Suprapubic skin (tissue), 4 donors: ENCODE measurements around the gene ABI3BP. TPM values are rescaled to one million over a fixed set of nuclear protein-coding genes. Genes with fewer than 3 reads are reported as not detected.

ENCODE experiments used
- DNase-seq, 2 donors: peaks; one replicate each; pipeline ENCODE4 v3.0.0-alpha.2; 2019; ENCODE audit warnings: low spot score in 2 of 2
- H3K27ac ChIP-seq: fragments of 200-600 bp; sonication (generic); one replicate; pipeline ENCODE4 v1.5.1; 2019
- H3K27me3 ChIP-seq: fragments of 200-600 bp; sonication (generic); one replicate; pipeline ENCODE4 v1.5.1; 2019
- H3K36me3 ChIP-seq: fragments of 200-600 bp; sonication (generic); one replicate; pipeline ENCODE4 v1.5.1; 2019
- H3K4me1 ChIP-seq: fragments of 200-600 bp; sonication (generic); one replicate; pipeline ENCODE4 v1.5.1; 2019
- H3K4me3 ChIP-seq: fragments of 200-600 bp; sonication (generic); one replicate; pipeline ENCODE4 v1.5.1; 2019; ENCODE audit warnings: mild to moderate bottlenecking
- H3K9me3 ChIP-seq: fragments of 200-600 bp; sonication (generic); one replicate; pipeline ENCODE4 v1.5.1; 2019
- CTCF ChIP-seq, 2 donors: fragments of 200-600 bp in 1 of 2; fragments of 450-650 bp in 1 of 2; sonication (generic) in 1 of 2; IDR thresholded peaks; one replicate each; pipeline ENCODE4 v1.5.1; 2016 to 2019; ENCODE audit warnings: antibody characterized with exemption in 2 of 2, mild to moderate bottlenecking in 1 of 2, moderate library complexity in 1 of 2
- EP300 ChIP-seq: sonication (generic); formaldehyde crosslinking; IDR thresholded peaks from one replicate; pipeline ENCODE4 v1.6.1; 2017; ENCODE audit warnings: antibody characterized with exemption
- POLR2A ChIP-seq, 2 donors: fragments of 450-650 bp; IDR thresholded peaks; one replicate each; pipeline ENCODE4 v1.6.1; 2017; ENCODE audit warnings: antibody characterized with exemption in 2 of 2, mild to moderate bottlenecking in 2 of 2, moderate library complexity in 2 of 2
- POLR2AphosphoS5 ChIP-seq, 3 donors: sonication (generic); formaldehyde crosslinking; IDR thresholded peaks; one replicate each; pipeline ENCODE4 v1.6.1; 2017; ENCODE audit warnings: antibody characterized with exemption in 3 of 3
- WGBS: methylation state at CpG from one replicate; pipeline ENCODE4 v1.1.5; 2018; 5-methylcytosine and 5-hydroxymethylcytosine counted together
- total RNA-seq, 4 donors: library from RNA; depleted of rRNA; stranded (reverse); fragments of >200 nt; gene quantifications; one replicate each; pipeline ENCODE4 v1.1.0, GENCODE V29; 2016

Gene ABI3BP
- total RNA-seq, 4 donors from 2014 or later: 20.6 to 54.4 (median 38.4) TPM

- Histone ChIP-seq H3K27ac (peak overlapping the region; percentile 47), H3K36me3 (no peaks in the 10 kb centered on the region), H3K9me3 (no peaks in the 10 kb centered on the region), H3K4me1 (peaks cover 17% of the 10 kb centered on the region), H3K4me3 (no peak overlapping the region), H3K27me3 (no peaks in the 10 kb centered on the region)
- TF ChIP-seq CTCF (IDR thresholded peaks at IDR 0.05) (no peak), POLR2A (IDR thresholded peaks at IDR 0.05) (no peak), POLR2AphosphoS5 (IDR thresholded peaks at IDR 0.05) (peak in 1 of 3 donors; percentile 20), EP300 (no peak)
- no peak for DNase-seq
- WGBS: 28% methylated on average over 1 of the region's 1 CpG
Measured at GRCh38 chr3:101036213-101036618, 43.0 kb upstream of the ABI3BP start.

GRCh38 chr3:101027286-101027685 lies 34.1 kb upstream of the ABI3BP start:
- no peaks in the 10 kb centered on the region for H3K9me3 ChIP-seq
- no peak for DNase-seq
- WGBS: 86% methylated on average over 5 of the region's 5 CpGs
- H3K4me3 ChIP-seq: no peak overlapping the region
- H3K4me1 ChIP-seq: no peaks in the 10 kb centered on the region
- H3K36me3 ChIP-seq: no peaks in the 10 kb centered on the region
- no peak overlapping the region for H3K27ac ChIP-seq
- no peak for TF ChIP-seq EP300
- no peak for TF ChIP-seq CTCF (IDR thresholded peaks at IDR 0.05)
- TF ChIP-seq POLR2AphosphoS5 (IDR thresholded peaks at IDR 0.05): no peak
- no peak for TF ChIP-seq POLR2A (IDR thresholded peaks at IDR 0.05)
- H3K27me3 ChIP-seq: no peaks in the 10 kb centered on the region

GRCh38 chr3:101026881-101027280 lies 33.7 kb upstream of the ABI3BP start:
- no peaks in the 10 kb centered on the region for H3K27me3 ChIP-seq
- no peaks in the 10 kb centered on the region for H3K4me1 ChIP-seq
- no peaks in the 10 kb centered on the region for H3K36me3 ChIP-seq
- DNase-seq: no peak
- no peak for TF ChIP-seq POLR2A (IDR thresholded peaks at IDR 0.05)
- TF ChIP-seq EP300: no peak
- no peak for TF ChIP-seq POLR2AphosphoS5 (IDR thresholded peaks at IDR 0.05)
- no peak for TF ChIP-seq CTCF (IDR thresholded peaks at IDR 0.05)
- no peaks in the 10 kb centered on the region for H3K9me3 ChIP-seq
- no peak overlapping the region for H3K27ac ChIP-seq
- WGBS: 76% methylated on average over 2 of the region's 2 CpGs
- no peak overlapping the region for H3K4me3 ChIP-seq

DNA sequence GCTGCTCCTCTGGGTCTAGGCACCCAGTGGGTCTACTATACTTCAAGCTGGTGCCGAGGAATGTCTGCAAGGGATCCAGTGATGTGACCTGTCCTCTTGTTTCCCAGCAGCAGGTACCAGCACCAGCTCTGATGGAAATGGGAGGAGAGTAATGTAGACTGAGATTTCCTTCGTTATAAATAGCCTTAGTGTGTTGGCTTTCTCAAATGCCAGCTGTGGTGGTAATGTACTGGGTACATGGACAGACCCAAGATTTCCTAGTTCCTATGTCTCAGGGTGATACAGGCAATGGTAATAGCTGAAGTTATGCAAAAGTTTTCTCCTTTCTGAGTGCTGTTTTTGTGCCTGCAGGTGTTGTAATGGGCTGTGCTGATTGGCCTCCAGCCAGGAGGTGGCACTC lies 33.0 kb upstream of the ABI3BP start:
- H3K36me3 ChIP-seq: no peaks in the 10 kb centered on the region
- WGBS: 61% methylated on average over 2 of the region's 2 CpGs

More for the DNA sequence above, 33.0 kb upstream of the ABI3BP start:
- H3K4me3 ChIP-seq: no peak overlapping the region
- DNase-seq: no peak
- no peaks in the 10 kb centered on the region for H3K9me3 ChIP-seq
- no peak overlapping the region for H3K27ac ChIP-seq
- no peaks in the 10 kb centered on the region for H3K27me3 ChIP-seq
- no peaks in the 10 kb centered on the region for H3K4me1 ChIP-seq
- TF ChIP-seq CTCF (IDR thresholded peaks at IDR 0.05): no peak
- no peak for TF ChIP-seq POLR2AphosphoS5 (IDR thresholded peaks at IDR 0.05)
- TF ChIP-seq POLR2A (IDR thresholded peaks at IDR 0.05): no peak
- no peak for TF ChIP-seq EP300
